GM12872 (cell line): ENCODE data around the gene MTRF1L.
A peak's percentile ranks its signal among the peaks of the same experiment; 100 is the strongest.

Source experiments
- CTCF ChIP-seq: IDR thresholded peaks from 3 replicates; pipeline ENCODE4 v1.5.1; 2011; ENCODE audit warnings: low read depth, mild to moderate bottlenecking, low read length, moderate library complexity; ENCODE audit not compliant: insufficient read depth

The MTRF1L gene

GRCh38 chr6:153003366-153003690 lies 819 bp upstream of the MTRF1L start:
- no peak for TF ChIP-seq CTCF

- TF ChIP-seq CTCF = no peak
Measured at GRCh38 chr6:153001767-153002612, 519 bp downstream of the MTRF1L start.

GRCh38 chr6:153000243-153000642 lies 2.3 kb downstream of the MTRF1L start:
- no peak for TF ChIP-seq CTCF

- TF ChIP-seq CTCF = no peak
Measured at GRCh38 chr6:152993847-152994246, 8.7 kb downstream of the MTRF1L start.

- peak; percentile 33; the same call in 1 of the 3 replicates for TF ChIP-seq CTCF
Measured at GRCh38 chr6:152993431-152993830, 9.1 kb downstream of the MTRF1L start.

- no peak for TF ChIP-seq CTCF
Measured at GRCh38 chr6:152986978-152987377, 15.5 kb downstream of the MTRF1L start.

- no peak for TF ChIP-seq CTCF
Measured at GRCh38 chr6:152984513-152984872, 18.0 kb downstream of the MTRF1L start.
